ENCODE data around the gene TANC1. TPM values are rescaled to one million over a fixed set of nuclear protein-coding genes. Genes with fewer than 3 reads are reported as not detected.

TANC1 gene
- total RNA-seq, 4 donors from 2014 or later, result 20.6 to 64.8 (median 31.5) TPM

DNA sequence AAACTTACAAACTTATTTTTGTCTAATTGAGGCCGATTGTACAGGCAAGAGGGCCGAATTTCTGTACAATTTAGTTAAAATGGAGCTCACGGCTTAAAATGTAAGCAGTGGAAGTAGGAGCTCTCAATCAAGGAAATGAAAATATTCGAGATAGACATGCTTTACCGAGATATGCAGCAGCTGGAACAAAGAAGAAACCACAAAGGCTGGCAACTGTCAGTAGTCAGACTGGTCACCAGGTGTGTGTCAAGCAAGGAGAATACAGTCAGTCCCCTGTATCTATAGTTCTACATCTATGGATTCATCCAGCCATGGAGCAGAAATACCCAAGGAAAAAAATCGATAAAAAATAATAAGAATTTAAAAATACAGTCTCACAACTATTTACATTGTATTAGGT is 195.5 kb downstream of the TANC1 start:
- TF ChIP-seq, protein P1, sequence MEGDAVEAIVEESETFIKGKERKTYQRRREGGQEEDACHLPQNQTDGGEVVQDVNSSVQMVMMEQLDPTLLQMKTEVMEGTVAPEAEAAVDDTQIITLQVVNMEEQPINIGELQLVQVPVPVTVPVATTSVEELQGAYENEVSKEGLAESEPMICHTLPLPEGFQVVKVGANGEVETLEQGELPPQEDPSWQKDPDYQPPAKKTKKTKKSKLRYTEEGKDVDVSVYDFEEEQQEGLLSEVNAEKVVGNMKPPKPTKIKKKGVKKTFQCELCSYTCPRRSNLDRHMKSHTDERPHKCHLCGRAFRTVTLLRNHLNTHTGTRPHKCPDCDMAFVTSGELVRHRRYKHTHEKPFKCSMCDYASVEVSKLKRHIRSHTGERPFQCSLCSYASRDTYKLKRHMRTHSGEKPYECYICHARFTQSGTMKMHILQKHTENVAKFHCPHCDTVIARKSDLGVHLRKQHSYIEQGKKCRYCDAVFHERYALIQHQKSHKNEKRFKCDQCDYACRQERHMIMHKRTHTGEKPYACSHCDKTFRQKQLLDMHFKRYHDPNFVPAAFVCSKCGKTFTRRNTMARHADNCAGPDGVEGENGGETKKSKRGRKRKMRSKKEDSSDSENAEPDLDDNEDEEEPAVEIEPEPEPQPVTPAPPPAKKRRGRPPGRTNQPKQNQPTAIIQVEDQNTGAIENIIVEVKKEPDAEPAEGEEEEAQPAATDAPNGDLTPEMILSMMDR (IDR thresholded peaks at IDR 0.05; ENCODE audit: low read depth), result no peak

DNA sequence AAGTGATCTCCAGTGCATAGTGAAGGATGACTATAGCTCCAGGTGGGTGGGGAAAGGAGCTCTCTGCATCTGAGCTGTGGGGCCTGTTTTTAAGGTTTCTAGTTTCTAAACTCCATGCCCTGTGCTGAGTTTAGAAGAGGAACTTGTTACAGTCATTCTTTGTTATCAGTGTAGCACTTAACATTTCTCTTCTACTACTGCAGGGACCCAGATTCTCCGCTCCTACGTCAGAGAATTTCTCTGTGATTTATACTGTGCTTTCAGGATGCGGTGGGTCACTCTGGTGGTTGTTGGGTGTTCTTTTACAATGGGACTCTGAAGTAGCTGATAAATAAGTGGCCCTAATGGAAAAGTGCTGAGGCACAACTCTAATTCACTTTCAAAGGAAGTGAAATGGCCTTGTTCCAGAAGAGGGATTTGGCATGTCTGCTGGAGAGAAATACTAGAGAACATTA is 196.0 kb downstream of the TANC1 start:
- TF ChIP-seq, protein P1 (IDR thresholded peaks at IDR 0.05; ENCODE audit: low read depth), result no peak

DNA sequence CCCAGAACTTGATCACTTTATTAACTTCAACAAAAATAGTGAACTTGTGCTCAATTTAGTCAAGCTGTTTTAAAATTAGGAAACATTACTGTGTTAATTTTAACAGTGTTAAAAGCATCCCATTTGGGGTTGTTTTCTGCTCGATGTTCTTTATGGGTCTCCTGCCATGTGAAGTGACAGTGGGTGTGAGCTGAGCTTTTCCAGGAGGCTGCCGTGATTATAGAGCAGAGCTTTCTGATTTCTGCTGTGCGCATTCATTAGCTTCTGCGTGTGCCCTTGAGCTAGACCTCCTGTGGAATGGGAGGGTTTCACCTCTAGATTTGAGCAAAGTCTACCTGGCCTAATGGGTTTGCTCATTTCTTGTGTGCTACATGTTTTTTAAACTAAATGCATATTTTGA is 196.6 kb downstream of the TANC1 start:
- TF ChIP-seq, protein P1 (IDR thresholded peaks at IDR 0.05; ENCODE audit: low read depth), result no peak

DNA sequence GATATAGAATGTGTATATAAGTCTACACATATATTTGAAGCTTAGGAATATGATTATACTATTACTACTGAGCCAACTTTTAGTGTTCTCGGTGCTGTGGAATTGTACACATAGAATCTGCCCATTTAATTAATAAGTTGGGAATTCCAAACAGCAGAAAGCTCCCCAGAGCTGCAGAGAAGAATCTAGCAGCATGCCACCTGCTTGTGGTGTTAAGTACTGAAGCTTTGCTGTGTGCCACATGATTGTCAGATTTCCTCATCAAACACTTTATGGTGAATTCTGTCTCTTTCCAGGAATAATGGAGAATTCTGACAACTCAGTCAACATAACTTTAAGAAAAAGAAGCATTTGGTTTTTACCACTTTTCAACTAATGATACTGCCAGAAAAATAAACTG is 200.3 kb downstream of the TANC1 start:
- TF ChIP-seq, protein P1 (IDR thresholded peaks at IDR 0.05; ENCODE audit: low read depth), result no peak

DNA sequence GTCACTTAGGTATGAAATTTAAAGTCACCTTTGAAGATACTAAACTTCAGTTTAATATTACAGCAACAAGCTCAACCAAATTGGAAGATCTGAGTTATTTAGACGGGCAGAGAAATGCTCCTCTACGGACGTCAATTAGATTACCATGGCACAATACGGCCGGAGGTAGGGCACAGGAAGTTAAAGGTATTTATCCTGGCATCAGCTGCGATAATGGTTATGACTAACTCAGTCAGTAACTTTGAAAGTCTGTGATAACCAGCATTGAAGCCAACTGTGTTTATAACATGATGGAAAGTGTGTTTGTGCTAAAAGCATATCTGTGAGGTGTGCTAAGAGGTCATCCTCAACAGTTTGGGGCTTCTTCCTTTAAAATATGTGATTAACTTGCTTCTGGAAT is 200.7 kb downstream of the TANC1 start:
- TF ChIP-seq, protein P1 (IDR thresholded peaks at IDR 0.05; ENCODE audit: low read depth), result no peak

DNA sequence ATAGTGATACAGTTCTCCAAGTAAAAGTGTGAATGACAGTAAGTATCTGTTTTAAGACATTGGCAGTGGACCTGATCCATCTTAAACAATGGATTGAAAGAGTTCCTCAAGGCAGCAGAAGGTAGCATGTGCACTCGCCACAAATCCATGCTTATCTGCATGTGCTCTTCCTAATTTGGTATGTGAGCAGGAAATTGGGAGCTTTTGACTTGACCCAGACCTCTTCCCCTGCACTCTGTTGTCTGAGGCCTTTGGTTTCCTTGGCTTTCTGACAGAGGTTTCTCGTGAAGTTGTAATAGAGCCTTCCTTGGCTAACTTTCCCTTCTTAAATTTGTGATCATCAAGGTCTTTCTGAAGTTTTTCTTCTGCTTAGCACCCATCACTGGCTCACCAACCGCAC is 204.0 kb downstream of the TANC1 start:
- TF ChIP-seq, protein P1 (IDR thresholded peaks at IDR 0.05; ENCODE audit: low read depth), result no peak

DNA sequence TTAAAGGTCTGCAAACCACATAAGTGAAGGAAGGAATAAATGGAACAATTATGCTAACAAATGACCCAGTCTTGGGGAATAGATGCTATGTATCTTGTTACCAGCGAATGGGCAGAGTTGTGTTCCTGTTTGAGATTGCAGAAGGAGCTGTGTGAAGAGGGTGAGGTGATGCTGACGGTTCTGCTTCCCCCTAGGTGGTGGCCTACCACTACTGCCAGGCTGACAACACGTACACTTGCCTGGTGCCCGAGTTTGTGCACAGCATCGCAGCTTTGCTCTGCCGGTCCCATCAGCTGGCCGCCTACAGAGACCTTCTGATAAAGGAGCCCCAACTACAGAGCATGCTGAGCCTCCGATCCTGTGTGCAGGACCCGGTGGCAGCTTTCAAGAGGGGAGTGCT is 206.3 kb downstream of the TANC1 start:
- TF ChIP-seq, protein P1 (IDR thresholded peaks at IDR 0.05; ENCODE audit: low read depth), result no peak

All from subcutaneous adipose tissue (tissue), 4 donors.